CD4-positive, alpha-beta memory T cell (primary cell): ENCODE data around the gene CLIC1. TPM values are rescaled to one million over a fixed set of nuclear protein-coding genes. Genes with fewer than 3 reads are reported as not detected.

Experiments used
- CTCF ChIA-PET: fragments of 350-600 bp; sonication (Branson Sonifier 250); formaldehyde crosslinking; loops from one replicate; lab custom pipeline; 2021; ENCODE audit warnings: inconsistent platforms; ENCODE audit not compliant: partially characterized antibody; lab: Charles Lee
- POLR2A ChIA-PET: fragments of 350-600 bp; sonication (Branson Sonifier 250); formaldehyde crosslinking; loops from one replicate; lab custom pipeline; 2021; ENCODE audit not compliant: partially characterized antibody; lab: Charles Lee
- DNase-seq, 5 donors: peaks; one replicate each; pipeline versions ENCODE4 v3.0.0 to v3.0.0-alpha.2; 2020 to 2022; ENCODE audit warnings: mixed read lengths in 1 of 5
- H3K27ac ChIP-seq: one replicate; pipeline ENCODE4 v1.7.0; 2013; ENCODE audit warnings: low read depth, low read length
- H3K27me3 ChIP-seq: 2 replicates; pipeline ENCODE4 v1.7.0; 2013; ENCODE audit warnings: mild to moderate bottlenecking, low read length, moderate library complexity; ENCODE audit not compliant: insufficient read depth
- H3K36me3 ChIP-seq: 2 replicates; pipeline ENCODE4 v1.7.0; 2013; ENCODE audit warnings: mild to moderate bottlenecking, low read length, moderate library complexity; ENCODE audit not compliant: insufficient read depth
- H3K4me1 ChIP-seq: 2 replicates; pipeline ENCODE4 v1.7.0; 2013; ENCODE audit warnings: mild to moderate bottlenecking, low read length, moderate library complexity; ENCODE audit not compliant: insufficient read depth
- H3K4me3 ChIP-seq, 2 donors: one replicate each; pipeline ENCODE4 v1.7.0; 2013; ENCODE audit warnings: low read length in 2 of 2, mild to moderate bottlenecking in 1 of 2
- H3K9me3 ChIP-seq, 2 donors: one replicate each; pipeline ENCODE4 v1.7.0; 2013; ENCODE audit warnings: low read length in 2 of 2, control low read depth in 1 of 2; ENCODE audit not compliant: control insufficient read depth in 1 of 2
- H3K27ac Mint-ChIP-seq, 7 donors: one replicate each; pipeline ENCODE4 v1.8.0; 2020 to 2021; ENCODE audit warnings: mixed read lengths in 7 of 7, mild to moderate bottlenecking in 6 of 7, inconsistent platforms in 3 of 7, moderate library complexity in 3 of 7
- H3K27me3 Mint-ChIP-seq, 2 donors: one replicate each; pipeline ENCODE4 v1.8.0; 2020 to 2021; ENCODE audit warnings: mixed read lengths in 2 of 2
- H3K36me3 Mint-ChIP-seq, 2 donors: one replicate each; pipeline ENCODE4 v1.8.0; 2020 to 2021; ENCODE audit warnings: mixed read lengths in 2 of 2, inconsistent platforms in 1 of 2, mild to moderate bottlenecking in 1 of 2
- H3K4me1 Mint-ChIP-seq, 4 donors: one replicate each; pipeline ENCODE4 v1.8.0; 2020 to 2021; ENCODE audit warnings: mixed read lengths in 4 of 4, mild to moderate bottlenecking in 1 of 4
- H3K4me3 Mint-ChIP-seq, 8 donors: one replicate each; pipeline ENCODE4 v1.8.0; 2020 to 2021; ENCODE audit warnings: mixed read lengths in 8 of 8, mild to moderate bottlenecking in 7 of 8, moderate library complexity in 6 of 8, inconsistent platforms in 3 of 8
- H3K9me3 Mint-ChIP-seq, 8 donors: one replicate each; pipeline ENCODE4 v1.8.0; 2020 to 2021; ENCODE audit warnings: mixed read lengths in 8 of 8, mild to moderate bottlenecking in 5 of 8, inconsistent platforms in 3 of 8, moderate library complexity in 1 of 8
- intact Hi-C: fragments of 100-400 bp; cut with micrococcal nuclease; formaldehyde crosslinking; loops from one replicate; pipeline ENCODE4 v1.15.1; 2023
- polyA plus RNA-seq, 2 donors: library from polyadenylated mRNA; unstranded; fragments of 300-500 nt; fragmentation: Illumina TruSeq; gene quantifications; one replicate each; pipeline ENCODE4 v1.2.3, GENCODE V29; 2021
- total RNA-seq, 2 experiments: library from RNA; stranded (reverse); gene quantifications; one replicate each; pipeline ENCODE4 v1.2.3, GENCODE V29; 2021

The CLIC1 gene
- total and polyA plus RNA-seq, 4 experiments from 2014 or later, result 91.0 to 601 (median 280) TPM

- Mint-ChIP-seq H3K4me3 (peak overlapping the region; percentile 26 to 96 (median 64)), H3K9me3 (no peaks in the 10 kb centered on the region), H3K36me3 (peaks cover 24 to 28% of the 10 kb centered on the region in 2 donors), H3K27ac (peak overlapping the region in 6 of 7 donors; percentile 37 to 86 (median 72)), H3K27me3 (no peaks in the 10 kb centered on the region), H3K4me1 (peaks cover 22 to 59% (median 32%) of the 10 kb centered on the region in 4 donors)
- H3K4me1 ChIP-seq, result peaks cover 50% of the 10 kb centered on the region
- intact Hi-C loops, result loop anchor here (2.0 kb wide), 1 partner anchor 89 kb away; no protein-coding TSS in a partner anchor
- peak in 1 of 5 donors; percentile 43 for DNase-seq
- H3K9me3 ChIP-seq, result no peaks in the 10 kb centered on the region
- ChIA-PET POLR2A (interaction anchor here (0.5 to 7.6 kb wide), 11 partner anchors 10 to 161 kb away, joined by 3 to 77 read pairs (median 4); partner anchors contain the start of genes ABHD16A, CLIC1, HSPA1B and LY6G6D), CTCF (interaction anchor here (0.8 to 17.2 kb wide), 13 partner anchors 11 to 111 kb away, joined by 3 to 173 read pairs (median 7); partner anchors contain the start of genes HSPA1B, MSH5, VARS1 and VWA7)
- H3K4me3 ChIP-seq, result no peak overlapping the region
- peaks cover 21% of the 10 kb centered on the region for H3K36me3 ChIP-seq
- no peaks in the 10 kb centered on the region for H3K27me3 ChIP-seq
- no peak overlapping the region for H3K27ac ChIP-seq
Observed at GRCh38 chr6:31727717-31728671, 8.3 kb downstream of the CLIC1 start.

GRCh38 chr6:31727034-31727716 lies 9.2 kb downstream of the CLIC1 start:
- H3K36me3 ChIP-seq, result peaks cover 16% of the 10 kb centered on the region
- ChIA-PET CTCF (interaction anchor here (1.0 to 17.2 kb wide), 9 partner anchors 12 to 112 kb away, joined by 3 to 173 read pairs (median 7); partner anchors contain the start of genes HSPA1B, MSH5 and VWA7), POLR2A (interaction anchor here (0.5 to 7.6 kb wide), 9 partner anchors 11 to 162 kb away, joined by 3 to 77 read pairs (median 4); partner anchors contain the start of genes ABHD16A, CLIC1, HSPA1B and LY6G6D)
- DNase-seq, result no peak
- Mint-ChIP-seq H3K36me3 (peaks cover 20 to 25% of the 10 kb centered on the region in 2 donors), H3K4me3 (peak overlapping the region in 6 of 8 donors; percentile 44 to 74 (median 56)), H3K9me3 (no peaks in the 10 kb centered on the region), H3K27ac (peak overlapping the region in 6 of 7 donors; percentile 37 to 86 (median 72)), H3K4me1 (peaks cover 21 to 59% (median 32%) of the 10 kb centered on the region in 4 donors), H3K27me3 (no peaks in the 10 kb centered on the region)
- H3K27ac ChIP-seq, result no peak overlapping the region
- no peaks in the 10 kb centered on the region for H3K27me3 ChIP-seq
- H3K4me3 ChIP-seq, result no peak overlapping the region
- H3K9me3 ChIP-seq, result no peaks in the 10 kb centered on the region
- H3K4me1 ChIP-seq, result peaks cover 50% of the 10 kb centered on the region
- intact Hi-C loops, result no loop called here

GRCh38 chr6:31725502-31726350 lies 10.6 kb downstream of the CLIC1 start:
- CTCF ChIA-PET, result interaction anchor here (1.0 to 17.2 kb wide), 6 partner anchors 31 to 128 kb away, joined by 3 to 173 read pairs (median 3); partner anchors contain the start of genes VARS1 and VWA7
- no peaks in the 10 kb centered on the region for H3K9me3 Mint-ChIP-seq
- H3K27ac Mint-ChIP-seq, result peak overlapping the region in 5 of 7 donors; percentile 12 to 63 (median 53)
- Histone ChIP-seq H3K27me3 (no peaks in the 10 kb centered on the region), H3K4me3 (no peak overlapping the region), H3K27ac (no peak overlapping the region), H3K9me3 (no peaks in the 10 kb centered on the region), H3K36me3 (peaks cover 4% of the 10 kb centered on the region), H3K4me1 (peaks cover 43% of the 10 kb centered on the region)
- H3K27me3 Mint-ChIP-seq, result peaks cover 0 to 2% of the 10 kb centered on the region in 2 donors
- H3K4me3 Mint-ChIP-seq, result no peak overlapping the region
- POLR2A ChIA-PET, result interaction anchor here (1.0 to 7.6 kb wide), 3 partner anchors 12 to 92 kb away, joined by 3 to 77 read pairs (median 5); partner anchors contain the start of genes CLIC1 and MSH5
- no peak for DNase-seq
- peaks cover 10 to 12% of the 10 kb centered on the region in 2 donors for H3K36me3 Mint-ChIP-seq
- intact Hi-C loops, result no loop called here
- H3K4me1 Mint-ChIP-seq, result peaks cover 19 to 55% (median 32%) of the 10 kb centered on the region in 4 donors

- H3K4me3 ChIP-seq, result no peak overlapping the region
- H3K4me1 ChIP-seq, result peaks cover 34% of the 10 kb centered on the region
- no peaks in the 10 kb centered on the region for H3K9me3 Mint-ChIP-seq
- no peak for DNase-seq
- peaks cover 12 to 41% (median 21%) of the 10 kb centered on the region in 4 donors for H3K4me1 Mint-ChIP-seq
- no peak overlapping the region for H3K27ac ChIP-seq
- CTCF ChIA-PET, result interaction anchor here (1.0 to 1.6 kb wide), 2 partner anchors 72 to 106 kb away, joined by 3 to 4 read pairs; partner anchors contain the start of gene VARS1
- intact Hi-C loops, result no loop called here
- H3K36me3 ChIP-seq, result no peaks in the 10 kb centered on the region
- peak overlapping the region in 2 of 7 donors; percentile 32 to 65 for H3K27ac Mint-ChIP-seq
- peaks cover 0 to 2% of the 10 kb centered on the region in 2 donors for H3K27me3 Mint-ChIP-seq
- H3K9me3 ChIP-seq, result no peaks in the 10 kb centered on the region
- H3K4me3 Mint-ChIP-seq, result no peak overlapping the region
- no peaks in the 10 kb centered on the region for H3K27me3 ChIP-seq
- peaks cover 0 to 4% of the 10 kb centered on the region in 2 donors for H3K36me3 Mint-ChIP-seq
- POLR2A ChIA-PET, result interaction anchor here (1.0 to 7.6 kb wide), 2 partner anchors 14 to 93 kb away, joined by 3 to 77 read pairs; partner anchors contain the start of genes CLIC1 and MSH5
Observed at GRCh38 chr6:31723980-31724691, 12.2 kb downstream of the CLIC1 start.

GRCh38 chr6:31723245-31723979 lies 12.9 kb downstream of the CLIC1 start, which contains the start of gene MPIG6B:
TSS of gene MPIG6B (plus strand) at chr6:31723373. CDS start at chr6:31723384, 11 bp downstream.
- no peak within 1 kb of the TSS for H3K27ac ChIP-seq
- ChIA-PET POLR2A (interaction anchor here (1.0 kb wide), 1 partner anchor 91 kb away, joined by 4 read pairs; no protein-coding TSS in a partner anchor), CTCF (interaction anchor here (1.1 to 1.6 kb wide), 4 partner anchors 9 to 107 kb away, joined by 3 to 4 read pairs (median 3); no protein-coding TSS in a partner anchor)
- no peaks in the 10 kb centered on the region for H3K9me3 ChIP-seq
- H3K4me1 ChIP-seq, result peaks cover 27% of the 10 kb centered on the region
- peaks cover 11 to 34% (median 19%) of the 10 kb centered on the region in 4 donors for H3K4me1 Mint-ChIP-seq
- H3K4me3 ChIP-seq, result no peak within 1 kb of the TSS
- peaks cover 0 to 2% of the 10 kb centered on the region in 2 donors for H3K27me3 Mint-ChIP-seq
- H3K27me3 ChIP-seq, result no peaks in the 10 kb centered on the region
- no peak for DNase-seq
- H3K27ac Mint-ChIP-seq, result peak within 1 kb of the TSS in 1 of 7 donors; percentile 32
- intact Hi-C loops, result no loop called here
- H3K9me3 Mint-ChIP-seq, result no peaks in the 10 kb centered on the region
- no peaks in the 10 kb centered on the region for H3K36me3 ChIP-seq
- no peak within 1 kb of the TSS for H3K4me3 Mint-ChIP-seq
- H3K36me3 Mint-ChIP-seq, result peaks cover 0 to 4% of the 10 kb centered on the region in 2 donors
